Activated CD4-positive, CD25-positive, alpha-beta regulatory T cell treated with anti-CD3 and anti-CD28 coated beads, Interleukin-2, amount 50 U/mL, for 16 hours (primary cell): ENCODE data around the gene SLC49A3.
A peak's percentile ranks its signal among the peaks of the same experiment; 100 is the strongest.
"Not testable (repeated sequence)": the region's sequence is repeated elsewhere in the genome, so short reads cannot be mapped to it uniquely, and the experiment has no call there.

ENCODE experiments used
- DNase-seq: peaks from one replicate; pipeline ENCODE4 v3.0.0-alpha.2; 2020; ENCODE audit warnings: low read depth, low spot score

The SLC49A3 gene

DNA sequence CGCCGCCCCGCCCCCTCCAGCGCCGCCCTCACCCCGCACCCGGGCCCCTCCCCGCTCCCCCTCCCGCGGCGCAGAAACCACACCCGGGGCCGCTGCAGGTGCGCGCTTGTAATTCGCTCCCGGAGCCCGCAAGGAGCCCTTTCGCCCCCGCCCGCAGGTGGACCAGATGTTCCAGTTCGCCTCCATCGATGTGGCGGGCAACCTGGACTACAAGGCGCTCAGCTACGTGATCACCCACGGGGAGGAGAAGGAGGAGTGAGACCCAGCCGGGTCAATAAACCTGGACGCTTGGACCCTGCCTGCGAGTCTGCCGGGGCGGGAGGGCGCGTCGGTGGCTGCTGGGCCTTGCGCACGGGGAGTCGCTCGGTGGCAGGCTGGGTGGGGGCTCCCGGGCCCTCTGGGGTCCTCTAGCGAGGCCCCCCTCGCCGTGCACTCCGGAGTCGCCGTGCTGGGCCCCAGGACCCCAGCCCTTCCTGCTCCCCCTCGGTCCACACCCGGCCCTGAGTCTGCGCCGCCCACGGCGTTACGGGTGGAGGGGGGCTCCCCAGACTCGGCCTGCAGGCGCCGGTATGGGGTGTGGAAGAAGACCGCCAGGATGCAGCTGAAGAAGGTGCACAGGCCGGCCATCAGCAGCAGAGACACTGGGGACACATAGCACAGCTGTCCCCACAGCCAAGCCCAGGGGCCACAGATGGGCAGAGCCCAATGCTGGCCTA, 7.1 kb downstream of the SLC49A3 start:
- no peak for DNase-seq

DNA sequence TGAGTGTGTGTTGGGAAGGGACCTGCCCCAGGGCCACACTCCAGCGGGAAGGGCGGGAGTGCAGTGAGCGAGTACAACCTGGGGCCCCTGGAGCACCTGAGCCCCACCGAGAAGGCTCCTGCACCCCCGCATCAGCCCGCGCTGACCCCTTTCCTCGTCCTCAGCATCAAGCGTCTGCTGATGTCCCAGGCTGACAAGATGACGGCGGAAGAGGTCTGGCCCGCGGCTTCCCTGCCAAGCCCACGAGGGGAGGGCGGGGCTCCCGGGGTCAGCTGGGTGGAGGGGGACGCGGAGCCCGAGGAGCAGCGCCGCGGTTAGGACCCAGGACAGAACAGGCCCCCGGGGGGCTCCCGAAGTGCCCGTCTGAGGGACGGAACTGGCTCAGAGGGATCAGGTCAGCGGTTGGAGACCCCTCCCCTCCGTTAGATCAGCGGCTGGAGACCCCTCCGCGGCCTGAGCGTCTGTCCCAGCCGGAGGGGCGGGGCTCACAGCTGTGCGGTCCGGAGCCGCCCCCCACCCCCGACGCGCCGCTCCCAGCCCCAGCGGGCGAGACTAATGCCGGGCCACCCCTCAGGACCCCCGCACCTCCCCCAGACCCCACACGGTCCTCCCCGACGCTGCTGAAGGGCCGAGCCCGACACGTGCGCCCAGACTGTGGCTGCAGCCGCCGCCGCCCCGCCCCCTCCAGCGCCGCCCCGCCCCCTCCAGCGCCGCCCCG, 7.9 kb downstream of the SLC49A3 start:
- no peak for DNase-seq

GRCh38 chr4:680551-680927, 8.4 kb downstream of the SLC49A3 start:
- no peak for DNase-seq

- DNase-seq, result no peak
Measured at GRCh38 chr4:680091-680490, 8.9 kb downstream of the SLC49A3 start.

DNA sequence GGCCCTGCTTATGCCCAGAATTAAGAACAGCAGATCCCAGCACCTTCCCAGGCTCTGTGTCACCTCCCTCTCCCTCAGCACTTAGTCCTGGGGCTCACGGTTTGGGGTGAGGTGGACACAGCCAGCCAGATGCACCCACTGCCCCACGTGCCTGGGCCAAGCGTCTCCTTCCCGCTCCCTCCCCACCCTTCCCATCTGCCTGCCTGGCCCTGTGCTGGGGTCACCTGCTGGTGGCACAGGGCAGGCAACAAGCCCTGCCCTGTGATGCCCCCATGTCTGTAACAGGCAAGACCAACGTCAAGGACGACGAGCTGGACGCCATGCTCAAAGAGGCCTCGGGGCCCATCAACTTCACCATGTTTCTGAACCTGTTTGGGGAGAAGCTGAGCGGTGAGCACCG, 9.3 kb downstream of the SLC49A3 start:
- DNase-seq, result no peak

- DNase-seq, result no peak
Measured at GRCh38 chr4:679104-679481, 9.9 kb downstream of the SLC49A3 start.

DNA sequence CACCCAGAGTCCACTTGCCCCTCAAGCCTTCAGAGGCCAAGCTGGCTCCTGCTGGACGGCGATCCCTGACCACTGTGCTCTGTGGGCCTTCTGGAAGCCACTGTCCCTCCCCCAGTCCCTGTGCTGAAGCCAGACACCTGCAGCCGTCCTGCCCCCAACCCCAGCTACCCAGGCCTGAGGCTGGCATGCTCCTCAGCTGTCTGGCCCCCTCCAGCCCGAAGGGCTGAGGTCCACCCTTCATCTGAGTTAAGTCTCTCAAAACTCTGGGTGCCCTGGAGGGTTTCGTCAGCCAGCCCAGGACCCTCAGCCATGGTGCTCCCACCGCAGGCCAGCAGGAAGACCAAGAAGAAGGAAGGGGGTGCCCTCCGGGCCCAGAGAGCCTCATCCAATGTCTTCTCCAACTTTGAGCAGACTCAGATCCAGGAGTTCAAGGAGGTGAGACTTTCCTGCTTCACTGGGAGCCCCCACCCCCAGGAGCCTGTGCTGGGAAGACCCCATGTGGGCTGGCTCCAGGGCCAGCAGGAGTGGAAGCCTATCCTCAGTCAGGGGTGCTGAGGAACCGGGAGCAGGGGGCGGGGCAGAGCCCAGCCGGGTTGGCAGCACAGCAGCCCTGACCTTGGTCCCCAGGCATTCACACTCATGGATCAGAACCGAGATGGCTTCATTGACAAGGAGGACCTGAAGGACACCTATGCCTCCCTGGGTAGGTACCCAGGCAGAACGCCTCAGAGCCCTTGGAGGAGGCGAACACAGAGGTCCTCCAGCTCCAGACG, 10.4 kb downstream of the SLC49A3 start:
- DNase-seq, result no peak

- DNase-seq, result no peak
Measured at GRCh38 chr4:677431-678293, 11.3 kb downstream of the SLC49A3 start.

- no peak for DNase-seq
Measured at GRCh38 chr4:676871-677235, 12.1 kb downstream of the SLC49A3 start.

DNA sequence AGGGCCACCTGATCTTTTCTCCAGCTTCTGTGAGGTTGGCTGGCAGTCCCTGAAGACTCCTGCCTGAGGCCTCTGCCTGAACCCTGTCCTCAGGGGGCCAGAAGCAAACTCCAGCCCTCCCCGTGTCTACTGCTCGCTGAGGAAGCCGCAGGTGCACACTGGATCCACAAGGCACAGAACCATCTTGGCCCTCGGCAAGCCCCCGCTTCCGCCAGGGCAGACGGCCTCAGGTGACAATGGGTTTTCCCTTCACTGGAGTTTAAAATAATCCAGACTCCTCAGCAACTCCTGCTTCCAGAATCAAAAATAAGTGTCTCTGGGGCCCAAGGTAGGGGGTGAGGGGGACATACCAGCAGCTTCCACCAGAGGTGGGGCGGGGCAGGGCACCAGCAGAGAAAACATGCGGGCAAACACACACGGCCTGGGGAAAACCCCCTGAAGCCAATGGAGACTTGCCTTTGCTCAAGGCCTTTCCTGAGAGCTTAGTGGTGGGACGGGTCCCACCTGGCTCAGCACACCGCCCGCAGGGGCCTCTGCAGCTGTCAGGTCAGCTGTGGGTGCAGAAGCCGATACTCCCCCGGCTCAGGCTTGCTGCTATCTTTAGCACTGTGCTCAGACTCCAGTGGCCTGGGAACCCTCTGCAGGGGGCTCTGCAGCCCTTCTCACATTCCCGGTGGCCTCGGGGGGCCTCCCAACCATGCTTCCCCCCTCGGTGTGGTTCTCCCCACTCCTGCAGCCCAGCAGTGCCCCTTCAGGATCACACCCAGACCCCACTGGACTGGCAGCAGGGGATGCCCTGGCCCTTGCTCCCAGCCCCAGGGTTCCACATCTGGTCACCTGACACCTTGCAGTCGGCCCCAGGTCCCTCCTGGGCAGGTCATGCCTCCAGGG, 12.7 kb downstream of the SLC49A3 start:
- no peak for DNase-seq

DNA sequence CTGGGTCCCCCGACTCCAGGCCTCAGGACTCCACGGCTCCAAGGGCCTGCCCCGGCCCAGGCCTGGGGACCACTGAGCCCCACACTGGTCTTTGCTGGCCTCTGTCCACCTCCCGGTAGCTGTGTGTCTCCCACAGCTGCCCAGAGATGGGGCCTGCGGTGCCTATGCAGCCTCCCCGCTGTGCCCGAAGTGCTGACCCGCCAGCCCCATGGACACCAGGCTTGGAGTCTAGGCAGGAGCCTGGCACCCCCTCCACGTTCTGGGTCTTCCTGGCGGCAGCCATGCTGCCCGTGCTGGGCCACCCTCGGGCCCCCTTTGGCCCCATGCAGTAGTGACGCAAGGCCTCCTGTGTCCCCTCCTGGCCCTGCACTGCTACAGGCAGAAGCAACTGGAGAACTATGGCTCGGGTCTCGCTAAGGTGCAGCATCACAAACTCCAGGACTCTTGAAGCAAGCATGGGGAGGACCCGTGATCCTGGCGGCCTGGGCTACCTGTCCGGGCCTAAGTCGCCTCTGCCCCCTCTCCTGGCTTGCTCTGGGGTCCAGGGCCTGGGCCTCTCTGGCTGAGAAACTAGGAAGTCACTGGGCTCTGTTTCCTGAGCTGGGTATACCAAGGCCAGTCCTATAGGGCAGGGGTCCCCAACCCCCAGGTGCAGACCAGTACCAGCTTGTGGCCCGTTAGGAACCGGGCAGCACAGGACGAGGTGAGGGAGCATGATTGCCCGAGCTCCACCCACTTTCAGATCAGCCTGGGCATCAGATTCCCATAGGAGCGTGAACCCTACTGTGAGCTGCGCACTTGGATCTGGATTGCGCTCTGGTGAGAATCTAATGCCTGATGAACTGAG, 13.7 kb downstream of the SLC49A3 start:
- no peak for DNase-seq

GRCh38 chr4:674172-675035, 14.5 kb downstream of the SLC49A3 start, which contains the start of the genes ATP5ME and MYL5:
TSS of gene ATP5ME (minus strand) at chr4:674276. CDS start at chr4:674247, 29 bp downstream.
TSS of gene MYL5 (plus strand) at chr4:674542. CDS start at chr4:678027, 3,485 bp downstream.
- DNase-seq, result peak; percentile 95

DNA sequence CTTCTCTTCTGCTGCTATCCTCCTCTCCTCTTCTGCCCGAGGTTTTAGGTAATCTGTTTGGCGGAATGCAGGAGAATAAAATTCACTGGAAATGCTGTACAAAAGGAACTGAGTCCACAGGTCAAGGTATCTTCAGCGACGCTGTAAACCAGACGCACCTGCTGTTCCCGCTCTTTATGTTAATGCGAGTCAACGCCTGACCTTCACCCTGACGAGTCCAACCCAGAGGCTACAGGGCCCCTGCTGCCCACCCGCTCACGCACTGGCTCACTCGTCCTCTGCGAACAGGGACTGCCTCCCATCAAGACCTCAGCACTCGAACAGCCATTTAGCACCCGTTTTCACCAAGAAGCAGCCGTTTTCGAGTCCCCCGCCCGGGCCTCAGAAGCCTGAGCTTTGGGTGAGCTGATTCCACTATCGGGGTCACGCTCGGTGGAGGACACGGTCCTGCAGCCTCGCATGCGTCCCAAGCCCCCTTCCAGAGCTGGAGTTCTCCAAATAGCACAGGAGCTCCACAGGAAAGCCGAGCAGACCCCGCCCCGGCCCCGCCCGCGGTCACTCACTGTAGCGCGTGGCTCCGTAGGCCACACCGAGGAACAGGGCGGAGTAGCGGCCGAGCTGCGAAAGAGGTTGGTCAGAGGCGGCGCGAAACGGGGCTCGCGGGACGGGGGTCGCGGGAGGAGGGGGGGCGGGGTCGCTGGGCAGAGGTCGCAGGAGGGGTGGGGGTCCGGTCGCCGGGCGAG, 15.4 kb downstream of the SLC49A3 start:
- DNase-seq, result no peak

- no peak for DNase-seq
Measured at GRCh38 chr4:671769-672168, 17.2 kb downstream of the SLC49A3 start.

- DNase-seq, result not testable (repeated sequence)
Measured at GRCh38 chr4:669806-670559, 19.0 kb downstream of the SLC49A3 start.

- DNase-seq, result not testable (repeated sequence)
Measured at GRCh38 chr4:668219-668618, 20.7 kb downstream of the SLC49A3 start.

GRCh38 chr4:667545-667925, 21.4 kb downstream of the SLC49A3 start:
- DNase-seq, result no peak
